AG09319 (cell line): ENCODE data around the gene DPYD.

ENCODE experiments used
- DNase-seq: peaks from one replicate; pipeline ENCODE4 v3.0.0-alpha.2; 2010; ENCODE audit warnings: low read depth; ENCODE audit errors: extremely low read depth
- TF ChIP-seq, protein P1 (sequence below): IDR thresholded peaks from 2 replicates; pipeline ENCODE4 v1.5.1; 2011; ENCODE audit warnings: low read depth, mild to moderate bottlenecking, inconsistent platforms, low read length, moderate library complexity

The DPYD gene

GRCh38 chr1:97570691-97571090, 350.1 kb downstream of the DPYD start:
- TF ChIP-seq, protein P1, sequence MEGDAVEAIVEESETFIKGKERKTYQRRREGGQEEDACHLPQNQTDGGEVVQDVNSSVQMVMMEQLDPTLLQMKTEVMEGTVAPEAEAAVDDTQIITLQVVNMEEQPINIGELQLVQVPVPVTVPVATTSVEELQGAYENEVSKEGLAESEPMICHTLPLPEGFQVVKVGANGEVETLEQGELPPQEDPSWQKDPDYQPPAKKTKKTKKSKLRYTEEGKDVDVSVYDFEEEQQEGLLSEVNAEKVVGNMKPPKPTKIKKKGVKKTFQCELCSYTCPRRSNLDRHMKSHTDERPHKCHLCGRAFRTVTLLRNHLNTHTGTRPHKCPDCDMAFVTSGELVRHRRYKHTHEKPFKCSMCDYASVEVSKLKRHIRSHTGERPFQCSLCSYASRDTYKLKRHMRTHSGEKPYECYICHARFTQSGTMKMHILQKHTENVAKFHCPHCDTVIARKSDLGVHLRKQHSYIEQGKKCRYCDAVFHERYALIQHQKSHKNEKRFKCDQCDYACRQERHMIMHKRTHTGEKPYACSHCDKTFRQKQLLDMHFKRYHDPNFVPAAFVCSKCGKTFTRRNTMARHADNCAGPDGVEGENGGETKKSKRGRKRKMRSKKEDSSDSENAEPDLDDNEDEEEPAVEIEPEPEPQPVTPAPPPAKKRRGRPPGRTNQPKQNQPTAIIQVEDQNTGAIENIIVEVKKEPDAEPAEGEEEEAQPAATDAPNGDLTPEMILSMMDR = no peak
- DNase-seq = no peak

DNA sequence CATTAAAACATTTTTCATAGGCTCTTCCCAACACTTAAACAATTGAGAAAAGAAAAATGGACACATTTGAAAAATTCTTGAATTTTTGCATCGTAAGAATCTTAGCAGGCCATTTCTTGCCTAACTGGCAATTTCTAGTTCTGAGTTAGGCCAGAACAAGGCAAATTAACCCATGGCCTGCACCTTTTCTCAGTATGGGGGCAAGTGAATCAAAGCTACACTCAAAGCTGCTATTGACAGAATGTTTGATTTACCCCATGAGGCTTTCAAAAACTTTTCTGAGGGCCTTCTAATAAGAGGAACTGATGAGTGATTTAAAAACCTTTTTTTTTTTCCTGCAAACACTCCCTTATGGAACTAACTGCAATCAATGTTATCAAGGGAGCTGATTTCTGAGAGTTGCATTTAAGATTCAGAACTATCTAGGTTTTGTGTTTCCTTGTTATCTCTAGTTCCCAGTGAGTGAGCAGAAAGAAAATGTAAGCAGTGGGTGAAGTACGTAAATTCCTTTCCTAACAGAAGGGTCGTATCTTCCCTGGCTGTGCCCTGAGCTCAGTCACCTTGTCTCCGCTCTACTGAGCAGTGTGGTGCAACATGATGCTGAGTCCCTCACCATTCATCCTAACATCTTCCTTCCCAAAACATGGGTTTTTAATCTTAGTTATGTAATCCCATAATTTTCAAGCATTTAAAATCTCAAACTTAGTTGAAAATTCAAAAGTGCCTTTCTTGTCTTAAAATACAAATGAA, 353.7 kb downstream of the DPYD start:
- TF ChIP-seq, protein P1 = no peak
- DNase-seq = no peak

GRCh38 chr1:97565886-97566285, 354.9 kb downstream of the DPYD start:
- no peak for DNase-seq

GRCh38 chr1:97563926-97564325, 356.9 kb downstream of the DPYD start:
- DNase-seq = no peak
- TF ChIP-seq, protein P1 = no peak

More at GRCh38 chr1:97565886-97566285, 354.9 kb downstream of the DPYD start:
- TF ChIP-seq, protein P1 = no peak

GRCh38 chr1:97562081-97562480, 358.8 kb downstream of the DPYD start:
- DNase-seq = peak; percentile 25
- TF ChIP-seq, protein P1 = no peak

- TF ChIP-seq, protein P1 = no peak
Observed at GRCh38 chr1:97560714-97561113, 360.1 kb downstream of the DPYD start.

GRCh38 chr1:97553971-97554370, 366.9 kb downstream of the DPYD start:
- TF ChIP-seq, protein P1 = no peak
- no peak for DNase-seq

More at GRCh38 chr1:97560714-97561113, 360.1 kb downstream of the DPYD start:
- DNase-seq = no peak
